Fibroblast of lung (primary cell): Measurements from ENCODE around the gene SLC4A3. TPM values are rescaled to one million over a fixed set of nuclear protein-coding genes. Genes with fewer than 3 reads are reported as not detected.

ENCODE experiments used
- DNase-seq, 2 donors: peaks; one replicate each; pipeline versions ENCODE4 v3.0.0 to v3.0.0-alpha.2; 2010; ENCODE audit warnings: low read depth in 2 of 2
- H2AFZ ChIP-seq: 2 replicates; pipeline ENCODE4 v1.5.1; 2012; ENCODE audit warnings: low read length, control low read depth, inconsistent platforms
- H3K27ac ChIP-seq: 2 replicates; pipeline ENCODE4 v1.5.1; 2011; ENCODE audit warnings: low read length, control low read depth; ENCODE audit not compliant: insufficient read depth
- H3K27me3 ChIP-seq: 2 replicates; pipeline ENCODE4 v1.5.1; 2011; ENCODE audit warnings: mild to moderate bottlenecking, low read length; ENCODE audit not compliant: control insufficient read depth, insufficient read depth
- H3K36me3 ChIP-seq: 2 replicates; pipeline ENCODE4 v1.5.1; 2011; ENCODE audit warnings: low read length; ENCODE audit not compliant: control insufficient read depth, insufficient read depth
- H3K4me1 ChIP-seq: 2 replicates; pipeline ENCODE4 v1.5.1; 2011; ENCODE audit warnings: low read length; ENCODE audit not compliant: control insufficient read depth, insufficient read depth; ENCODE audit errors: extremely low read depth
- H3K4me2 ChIP-seq: 2 replicates; pipeline ENCODE4 v1.5.1; 2011; ENCODE audit warnings: low read length, control low read depth; ENCODE audit not compliant: insufficient read depth; ENCODE audit errors: extremely low read depth
- H3K4me3 ChIP-seq, 4 experiments: fragments of 200-600 bp in 1 of 4; sonication (generic) in 1 of 4; replicated peaks in 1 of 4; 2 replicates each; pipeline ENCODE4 v1.5.1; 2011 to 2016; ENCODE audit warnings: low read length in 4 of 4, low read depth in 3 of 4, mild to moderate bottlenecking in 3 of 4, control low read depth in 2 of 4, inconsistent platforms in 1 of 4, mixed read lengths in 1 of 4; ENCODE audit not compliant: insufficient read depth in 1 of 4; ENCODE audit errors: control extremely low read depth in 1 of 4
- H3K79me2 ChIP-seq: 2 replicates; pipeline ENCODE4 v1.5.1; 2012; ENCODE audit warnings: mild to moderate bottlenecking, low read length, inconsistent platforms; ENCODE audit not compliant: control insufficient read depth, insufficient read depth
- H3K9ac ChIP-seq: 2 replicates; pipeline ENCODE4 v1.5.1; 2011; ENCODE audit warnings: mild to moderate bottlenecking, low read length, control low read depth; ENCODE audit not compliant: insufficient read depth
- H3K9me3 ChIP-seq: 2 replicates; pipeline ENCODE4 v1.5.1; 2012; ENCODE audit warnings: low read depth, low read length; ENCODE audit not compliant: control insufficient read depth, insufficient read depth
- H4K20me1 ChIP-seq: 2 replicates; pipeline ENCODE4 v1.5.1; 2011; ENCODE audit warnings: low read length; ENCODE audit not compliant: control insufficient read depth, insufficient read depth; ENCODE audit errors: extremely low read depth
- CTCF ChIP-seq, 2 donors: IDR thresholded peaks in 1 of 2; conservative IDR thresholded peaks in 1 of 2; 1 replicate in 1 of 2; 2 replicates in 1 of 2; pipeline ENCODE4 v1.5.1; 2011 to 2012; ENCODE audit warnings: low read length in 2 of 2, control low read depth in 1 of 2, inconsistent platforms in 1 of 2, low read depth in 1 of 2, mild to moderate bottlenecking in 1 of 2
- EZH2 ChIP-seq: IDR thresholded peaks from 2 replicates; pipeline ENCODE4 v1.5.1; 2012; ENCODE audit warnings: low read length, control low read depth, mild to moderate bottlenecking; ENCODE audit errors: missing control alignments
- polyA plus RNA-seq, 2 donors: library from polyadenylated mRNA; depleted of rRNA in 1 of 2; stranded (reverse) in 1 of 2; unstranded in 1 of 2; fragments of >200 nt; gene quantifications; 2 replicates each; pipeline ENCODE4 v1.2.1, GENCODE V29; 2011 to 2012; ENCODE audit warnings: missing spikeins in 1 of 2
- total RNA-seq: library from RNA; depleted of rRNA; stranded (reverse); fragments of >200 nt; gene quantifications from 2 replicates; pipeline ENCODE4 v1.2.1, GENCODE V29; 2014

SLC4A3 gene
- total and polyA plus RNA-seq, 2 donors (not counting 1 experiment from before 2014, with no cell fraction given) = 1.4 to 1.5 TPM

DNA sequence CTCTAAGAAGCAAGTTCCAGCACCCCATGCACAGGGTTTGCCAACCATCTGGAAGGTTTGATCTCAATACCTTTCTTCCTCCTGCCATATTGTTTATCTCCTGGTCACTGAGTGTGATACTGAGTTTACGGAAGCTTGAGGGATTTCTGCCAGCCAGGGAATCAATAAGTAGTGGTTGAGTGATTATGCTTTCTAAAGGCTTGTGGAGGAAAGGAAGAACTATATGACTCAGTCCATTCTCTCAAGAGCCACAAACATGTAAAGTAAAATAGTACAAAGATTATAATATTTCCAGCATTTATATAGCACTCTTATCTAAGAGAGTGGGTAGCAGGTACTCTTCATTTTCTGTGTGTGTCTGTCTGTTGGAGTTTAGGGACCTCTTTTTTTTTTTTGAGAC lies 49.2 kb downstream of the SLC4A3 start:
- peaks cover 3% of the 10 kb centered on the region for H3K27me3 ChIP-seq
- no peaks in the 10 kb centered on the region for H3K9me3 ChIP-seq
- H4K20me1 ChIP-seq = no peaks in the 10 kb centered on the region
- H3K27ac ChIP-seq = no peak overlapping the region
- H3K79me2 ChIP-seq = no peaks in the 10 kb centered on the region
- no peak overlapping the region for H3K9ac ChIP-seq
- H2AFZ ChIP-seq = no peak overlapping the region
- H3K4me3 ChIP-seq = no peak overlapping the region
- peak in 1 of 2 donors; percentile 62 for DNase-seq
- H3K4me1 ChIP-seq = no peaks in the 10 kb centered on the region
- no peaks in the 10 kb centered on the region for H3K36me3 ChIP-seq
- H3K4me2 ChIP-seq = no peak overlapping the region
- TF ChIP-seq EZH2 (no peak), CTCF (conservative IDR thresholded peaks at IDR 0.05 in 1 of 2, IDR thresholded peaks at IDR 0.05 in 1 of 2; ENCODE audit: low read depth in 1 of 2, low read length in 2 of 2) (no peak)

DNA sequence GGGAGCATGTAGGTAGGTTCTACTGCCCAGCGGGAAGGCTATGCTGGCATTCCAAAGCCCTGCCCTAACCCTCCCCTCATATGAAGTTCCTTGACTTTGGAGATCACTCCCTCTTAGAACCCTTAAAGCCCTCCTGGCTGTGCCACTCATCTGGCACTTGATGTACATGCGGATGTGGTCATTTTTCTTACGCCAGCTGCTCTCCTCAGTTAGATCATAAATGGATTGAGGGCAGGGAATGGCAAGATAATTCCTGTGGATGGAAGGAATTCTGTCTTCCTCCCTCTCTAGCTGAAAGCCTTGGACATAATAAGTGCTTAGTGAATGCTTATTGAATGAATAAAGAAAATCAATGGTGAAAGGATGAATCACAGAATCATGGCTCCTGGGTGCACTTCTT lies 51.6 kb downstream of the SLC4A3 start:
- no peak overlapping the region for H2AFZ ChIP-seq
- no peaks in the 10 kb centered on the region for H3K79me2 ChIP-seq
- no peak overlapping the region for H3K4me2 ChIP-seq
- TF ChIP-seq CTCF (conservative IDR thresholded peaks at IDR 0.05 in 1 of 2, IDR thresholded peaks at IDR 0.05 in 1 of 2; ENCODE audit: low read depth in 1 of 2, low read length in 2 of 2) = no peak
- TF ChIP-seq EZH2 = no peak
- no peak overlapping the region for H3K9ac ChIP-seq
- H3K36me3 ChIP-seq = no peaks in the 10 kb centered on the region
- no peak overlapping the region for H3K4me3 ChIP-seq
- DNase-seq = no peak
- H3K9me3 ChIP-seq = no peaks in the 10 kb centered on the region
- H3K4me1 ChIP-seq = no peaks in the 10 kb centered on the region
- H3K27ac ChIP-seq = no peak overlapping the region
- peaks cover 6% of the 10 kb centered on the region for H3K27me3 ChIP-seq
- no peaks in the 10 kb centered on the region for H4K20me1 ChIP-seq

- Histone ChIP-seq H3K27ac (no peak overlapping the region), H3K4me2 (no peak overlapping the region), H3K9ac (no peak overlapping the region), H3K4me1 (no peaks in the 10 kb centered on the region), H4K20me1 (no peaks in the 10 kb centered on the region), H2AFZ (no peak overlapping the region), H3K4me3 (no peak overlapping the region), H3K79me2 (no peaks in the 10 kb centered on the region), H3K9me3 (no peaks in the 10 kb centered on the region), H3K36me3 (no peaks in the 10 kb centered on the region), H3K27me3 (peaks cover 6% of the 10 kb centered on the region)
- TF ChIP-seq EZH2 (no peak), CTCF (conservative IDR thresholded peaks at IDR 0.05 in 1 of 2, IDR thresholded peaks at IDR 0.05 in 1 of 2; ENCODE audit: low read depth in 1 of 2, low read length in 2 of 2) (no peak)
- no peak for DNase-seq
Observed at GRCh38 chr2:219679571-219679970, 52.1 kb downstream of the SLC4A3 start.
